ENCODE measurements around the gene PTPRR.

Gene PTPRR

GRCh38 chr12:70691018-70691672 is 229.4 kb downstream of the PTPRR start:
- H3K4me3 ChIP-seq (ENCODE audit: low read depth, low read length), result no peak overlapping the region
- TF ChIP-seq CTCF (conservative IDR thresholded peaks at IDR 0.05; ENCODE audit: low read depth, low read length), result no peak
- DNase-seq (ENCODE audit: low read depth), result peak; percentile 82

GRCh38 chr12:70686907-70687306 is 233.6 kb downstream of the PTPRR start:
- DNase-seq (ENCODE audit: low read depth), result no peak
- H3K4me3 ChIP-seq (ENCODE audit: low read depth, low read length), result no peak overlapping the region
- TF ChIP-seq CTCF (conservative IDR thresholded peaks at IDR 0.05; ENCODE audit: low read depth, low read length), result no peak

- H3K4me3 ChIP-seq (ENCODE audit: low read depth, low read length), result no peak overlapping the region
- no peak for TF ChIP-seq CTCF (conservative IDR thresholded peaks at IDR 0.05; ENCODE audit: low read depth, low read length)
- no peak for DNase-seq (ENCODE audit: low read depth)
Observed at GRCh38 chr12:70686299-70686698, 234.2 kb downstream of the PTPRR start.

GRCh38 chr12:70683976-70684375 is 236.6 kb downstream of the PTPRR start:
- TF ChIP-seq CTCF (conservative IDR thresholded peaks at IDR 0.05; ENCODE audit: low read depth, low read length), result no peak
- no peak for DNase-seq (ENCODE audit: low read depth)
- no peak overlapping the region for H3K4me3 ChIP-seq (ENCODE audit: low read depth, low read length)

GRCh38 chr12:70671698-70672097 is 248.8 kb downstream of the PTPRR start:
- no peak for DNase-seq (ENCODE audit: low read depth)
- no peak for TF ChIP-seq CTCF (conservative IDR thresholded peaks at IDR 0.05; ENCODE audit: low read depth, low read length)
- no peak overlapping the region for H3K4me3 ChIP-seq (ENCODE audit: low read depth, low read length)

GRCh38 chr12:70670948-70671347 is 249.6 kb downstream of the PTPRR start:
- no peak for TF ChIP-seq CTCF (conservative IDR thresholded peaks at IDR 0.05; ENCODE audit: low read depth, low read length)

GRCh38 chr12:70667253-70667652 is 253.3 kb downstream of the PTPRR start:
- TF ChIP-seq CTCF (conservative IDR thresholded peaks at IDR 0.05; ENCODE audit: low read depth, low read length), result no peak
- no peak overlapping the region for H3K4me3 ChIP-seq (ENCODE audit: low read depth, low read length)
- no peak for DNase-seq (ENCODE audit: low read depth)

More at GRCh38 chr12:70670948-70671347, 249.6 kb downstream of the PTPRR start:
- no peak for DNase-seq (ENCODE audit: low read depth)
- H3K4me3 ChIP-seq (ENCODE audit: low read depth, low read length), result no peak overlapping the region
